COLO668 (cell line): ENCODE measurements around the gene ZGPAT.

ENCODE experiments used
- DNase-seq: peaks from one replicate; lab custom pipeline; 2025; ENCODE audit not compliant: unreplicated experiment; lab: John Stamatoyannopoulos, UW

ZGPAT gene

GRCh38 chr20:63678071-63678470 lies 29.8 kb upstream of the ZGPAT start:
- DNase-seq, result no peak

DNA sequence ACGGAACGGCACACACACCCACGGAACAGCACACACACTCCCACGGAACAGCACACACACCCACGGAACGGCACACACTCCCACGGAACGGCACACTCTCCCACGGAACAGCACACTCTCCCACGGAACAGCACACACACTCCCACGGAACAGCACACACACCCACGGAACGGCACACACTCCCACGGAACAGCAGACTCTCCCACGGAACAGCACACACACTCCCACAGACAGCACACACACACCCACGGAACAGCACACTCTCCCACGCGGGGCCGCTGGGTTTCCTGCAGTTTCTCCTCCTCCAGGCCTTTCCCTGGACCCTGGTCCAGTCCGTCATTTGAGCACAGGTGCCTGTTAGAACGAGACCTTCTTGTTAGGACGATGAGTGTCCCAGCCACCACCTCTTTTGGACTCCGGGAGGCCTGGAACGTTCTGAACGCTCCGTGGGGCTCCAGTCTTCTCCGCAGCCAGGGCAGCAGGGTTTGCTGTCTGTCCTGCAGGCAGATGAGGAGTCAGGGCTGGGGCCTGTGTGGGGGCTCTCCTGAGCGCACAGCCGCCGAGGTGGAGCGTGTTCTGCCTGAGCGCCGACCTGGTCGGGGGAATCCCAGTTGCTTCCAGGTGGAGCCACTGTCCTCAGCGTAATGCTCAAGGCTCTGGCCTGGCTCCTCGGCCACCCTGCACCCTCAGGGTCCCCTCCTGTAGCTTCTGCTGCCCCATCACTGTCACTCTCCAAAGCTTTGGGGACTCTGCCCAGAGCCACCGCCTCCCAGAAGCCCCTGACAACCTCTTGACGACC lies 29.0 kb upstream of the ZGPAT start:
- DNase-seq, result no peak

- DNase-seq, result no peak
These were observed 28.0 kb upstream of the ZGPAT start for GRCh38 chr20:63679799-63680305.

DNA sequence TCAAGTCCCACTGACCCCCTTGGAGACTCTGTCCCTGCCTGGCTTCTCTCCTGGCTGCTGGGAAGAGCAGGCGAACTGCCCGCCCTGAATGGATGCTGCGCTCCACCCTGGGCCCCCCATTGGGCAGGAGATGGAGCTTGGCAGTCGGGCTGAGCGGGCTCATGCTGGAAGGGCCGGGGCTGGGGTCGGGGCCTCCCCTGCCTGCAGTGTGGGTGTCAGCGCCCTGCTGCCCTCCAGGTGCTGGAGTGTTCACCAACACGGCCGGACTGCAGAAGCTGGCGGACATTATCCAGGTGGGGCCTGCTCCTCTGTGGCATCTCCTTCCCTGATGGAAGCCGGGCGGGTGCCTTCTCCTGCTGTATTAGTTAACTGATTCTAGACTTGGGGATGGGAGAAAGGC lies 27.4 kb upstream of the ZGPAT start:
- no peak for DNase-seq

DNA sequence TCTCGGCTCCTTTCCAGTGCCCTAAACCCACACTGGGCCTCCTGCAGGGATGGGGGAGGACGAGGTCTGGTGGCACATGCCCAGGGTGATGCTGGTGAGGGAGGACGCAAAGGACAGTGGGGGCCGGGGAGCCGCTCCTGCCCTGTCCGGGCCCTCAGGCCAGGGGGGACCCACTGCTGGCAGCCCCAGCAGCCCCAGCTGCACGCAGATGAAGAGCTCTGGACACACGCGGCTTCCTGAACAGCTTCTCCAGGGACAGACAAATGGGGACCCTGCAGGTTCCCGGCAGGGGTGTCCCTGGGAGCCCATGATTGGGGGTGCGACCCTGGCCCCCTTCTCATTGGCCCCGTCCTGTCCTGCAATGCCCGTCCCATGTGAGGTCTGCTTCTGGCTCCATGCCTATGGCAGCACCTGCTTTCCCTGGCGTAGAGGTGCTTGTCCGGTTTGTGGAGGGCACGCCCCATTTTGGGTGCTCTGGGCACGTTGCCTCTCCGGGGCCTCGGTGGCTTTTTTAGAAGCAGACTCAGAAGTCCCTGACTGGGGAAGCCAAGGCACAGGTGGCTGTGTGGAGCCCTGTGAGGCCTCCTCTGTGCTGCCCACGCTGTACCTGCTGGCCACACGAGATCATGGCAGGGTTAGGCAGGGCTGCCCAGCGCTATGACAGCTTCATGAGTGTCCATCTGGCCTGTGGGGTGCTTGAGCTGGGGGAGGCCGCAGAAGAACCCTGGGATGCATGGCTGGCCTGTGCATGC lies 26.8 kb upstream of the ZGPAT start:
- DNase-seq, result no peak

DNA sequence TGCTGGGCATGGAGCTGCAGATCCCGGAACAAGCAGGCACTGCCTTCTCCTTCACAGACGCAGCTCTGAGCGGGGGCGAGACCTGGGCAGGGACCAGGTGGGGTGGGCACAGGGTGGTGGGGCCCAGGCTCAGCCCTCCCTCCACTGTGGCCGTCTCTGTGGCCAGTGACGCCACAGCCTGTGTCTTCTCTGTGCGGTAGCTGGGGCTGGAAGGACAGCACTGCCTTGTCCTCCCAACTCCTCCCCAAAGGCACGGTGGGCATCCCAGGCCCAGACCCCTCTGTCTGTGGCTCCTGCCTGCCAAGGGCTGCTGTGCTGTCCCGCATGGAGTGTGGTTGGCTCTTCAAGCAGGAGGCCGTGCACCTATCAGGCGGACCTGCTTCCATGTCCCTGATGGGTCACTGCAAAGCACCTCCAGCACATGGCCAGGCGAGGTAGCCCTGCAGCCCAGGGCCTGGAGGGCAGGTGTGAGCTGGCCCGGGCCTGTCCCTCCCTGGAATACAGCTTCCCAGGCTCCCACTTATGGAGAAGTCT lies 26.2 kb upstream of the ZGPAT start:
- DNase-seq, result no peak

DNA sequence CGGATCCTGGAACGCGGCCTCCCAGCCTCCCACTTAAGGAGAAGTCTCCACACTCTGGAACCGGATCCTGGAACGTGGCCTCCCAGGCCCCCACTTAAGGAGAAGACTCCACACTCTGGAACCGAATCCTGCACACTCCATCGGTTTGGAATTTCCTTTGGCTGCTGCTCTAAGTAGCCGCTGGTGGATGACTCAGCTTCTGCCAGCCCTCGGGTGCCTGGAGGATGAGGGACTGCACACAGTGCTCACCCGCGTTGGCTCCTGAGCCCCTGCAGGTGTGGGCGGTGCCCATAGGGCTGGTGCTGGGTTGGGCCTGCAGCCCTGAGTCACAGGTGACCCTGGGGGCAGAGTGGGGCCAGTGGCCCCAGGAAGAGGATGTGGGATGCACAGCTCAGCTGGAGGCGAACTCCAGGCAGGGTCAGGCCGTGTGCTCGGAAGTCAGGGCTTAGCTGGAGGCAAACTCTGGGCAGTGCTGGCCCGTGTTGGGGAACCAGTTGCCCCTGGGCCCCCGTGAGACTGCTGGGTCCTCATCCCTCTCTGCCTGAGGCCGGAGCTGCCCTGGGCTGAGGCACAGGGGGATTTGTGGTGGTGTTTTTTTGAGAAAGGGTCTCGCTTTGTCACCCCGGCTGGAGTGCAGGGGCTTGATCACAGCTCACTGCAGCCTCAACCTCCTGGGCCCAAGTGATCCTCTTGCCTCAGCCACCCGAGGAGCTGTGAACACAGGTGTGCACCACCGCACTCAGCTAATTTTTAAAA lies 25.3 kb upstream of the ZGPAT start:
- peak; percentile 16 for DNase-seq

GRCh38 chr20:63685269-63686026 lies 22.4 kb upstream of the ZGPAT start:
- no peak for DNase-seq

- no peak for DNase-seq
These were observed 21.7 kb upstream of the ZGPAT start for GRCh38 chr20:63686094-63686491.

DNA sequence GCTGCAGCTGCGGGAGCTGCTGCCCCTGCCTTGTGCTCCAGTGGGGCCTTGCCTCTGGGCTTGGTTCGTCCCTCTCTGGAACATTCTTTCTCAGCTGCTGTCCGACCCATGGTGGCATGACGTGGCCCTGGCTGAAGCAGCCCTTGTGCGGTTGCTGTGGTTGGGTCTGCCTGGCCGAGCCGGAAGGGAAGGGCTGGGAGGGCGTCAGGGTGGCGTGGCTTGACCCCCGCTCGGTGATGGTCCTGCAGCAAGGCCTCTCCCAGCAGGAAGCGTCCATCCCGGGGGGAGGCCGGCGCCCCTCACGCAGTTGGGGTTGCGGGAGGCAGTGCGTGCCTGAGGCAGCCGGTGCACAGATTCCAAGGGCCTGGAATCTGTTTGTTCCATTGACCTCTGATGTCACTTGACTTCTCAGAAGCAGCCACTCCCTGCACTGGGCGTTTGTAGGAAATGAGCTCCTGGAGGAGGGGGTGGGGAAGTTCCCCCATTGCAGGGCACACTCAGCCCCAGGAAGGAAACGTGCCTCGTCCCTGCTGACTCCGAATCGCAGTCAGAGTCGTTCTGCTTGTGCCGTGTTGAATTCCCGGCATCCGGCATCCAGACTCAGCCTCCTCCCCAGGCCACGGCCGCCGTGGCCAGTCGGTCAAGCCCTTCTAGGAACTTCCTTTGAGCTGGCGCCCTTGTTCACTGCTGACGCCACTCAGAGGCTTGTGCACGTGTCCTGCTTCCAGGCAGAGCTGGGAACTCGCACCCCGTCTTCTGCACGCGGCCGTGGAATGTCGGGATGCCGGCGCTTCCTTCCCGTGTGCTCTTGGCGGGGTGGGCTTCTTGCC lies 21.1 kb upstream of the ZGPAT start:
- DNase-seq, result no peak

GRCh38 chr20:63687419-63688178 lies 20.2 kb upstream of the ZGPAT start:
- DNase-seq, result no peak

DNA sequence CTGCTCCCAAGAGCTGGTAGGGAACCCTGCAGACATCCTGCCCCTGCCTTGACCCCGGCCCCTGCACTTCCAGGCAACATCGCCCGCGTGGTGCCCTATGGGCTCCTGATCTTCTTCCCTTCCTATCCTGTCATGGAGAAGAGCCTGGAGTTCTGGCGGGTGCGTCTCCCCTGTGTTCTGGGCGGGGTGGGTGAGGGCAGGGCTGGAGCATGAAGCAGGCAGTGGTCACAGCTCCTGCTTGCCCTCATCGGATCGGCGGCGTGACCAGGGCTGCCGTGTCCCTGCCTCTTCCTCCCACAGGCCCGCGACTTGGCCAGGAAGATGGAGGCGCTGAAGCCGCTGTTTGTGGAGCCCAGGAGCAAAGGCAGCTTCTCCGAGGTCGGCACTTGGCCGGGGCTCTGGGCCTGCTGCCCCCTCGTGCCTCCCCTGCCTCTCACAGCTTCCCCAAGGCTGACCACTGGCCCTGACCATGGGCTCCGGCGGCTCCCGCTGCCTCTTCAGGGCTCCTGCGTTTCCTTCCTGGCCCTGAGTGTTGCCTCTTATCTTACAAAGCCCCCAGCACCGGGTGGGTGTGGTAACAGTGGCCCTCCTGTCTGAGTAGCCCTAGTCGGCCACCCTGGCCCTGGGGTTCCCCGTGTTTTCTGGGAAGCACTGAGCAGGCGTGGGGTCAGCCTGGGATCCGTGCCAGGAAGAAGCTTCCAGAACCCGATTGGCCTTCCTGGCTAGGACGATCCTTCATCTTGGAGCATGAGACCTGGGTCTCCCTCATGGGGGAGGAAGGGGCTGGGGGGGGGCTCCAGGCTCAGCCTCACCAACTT lies 19.4 kb upstream of the ZGPAT start:
- DNase-seq, result no peak

DNA sequence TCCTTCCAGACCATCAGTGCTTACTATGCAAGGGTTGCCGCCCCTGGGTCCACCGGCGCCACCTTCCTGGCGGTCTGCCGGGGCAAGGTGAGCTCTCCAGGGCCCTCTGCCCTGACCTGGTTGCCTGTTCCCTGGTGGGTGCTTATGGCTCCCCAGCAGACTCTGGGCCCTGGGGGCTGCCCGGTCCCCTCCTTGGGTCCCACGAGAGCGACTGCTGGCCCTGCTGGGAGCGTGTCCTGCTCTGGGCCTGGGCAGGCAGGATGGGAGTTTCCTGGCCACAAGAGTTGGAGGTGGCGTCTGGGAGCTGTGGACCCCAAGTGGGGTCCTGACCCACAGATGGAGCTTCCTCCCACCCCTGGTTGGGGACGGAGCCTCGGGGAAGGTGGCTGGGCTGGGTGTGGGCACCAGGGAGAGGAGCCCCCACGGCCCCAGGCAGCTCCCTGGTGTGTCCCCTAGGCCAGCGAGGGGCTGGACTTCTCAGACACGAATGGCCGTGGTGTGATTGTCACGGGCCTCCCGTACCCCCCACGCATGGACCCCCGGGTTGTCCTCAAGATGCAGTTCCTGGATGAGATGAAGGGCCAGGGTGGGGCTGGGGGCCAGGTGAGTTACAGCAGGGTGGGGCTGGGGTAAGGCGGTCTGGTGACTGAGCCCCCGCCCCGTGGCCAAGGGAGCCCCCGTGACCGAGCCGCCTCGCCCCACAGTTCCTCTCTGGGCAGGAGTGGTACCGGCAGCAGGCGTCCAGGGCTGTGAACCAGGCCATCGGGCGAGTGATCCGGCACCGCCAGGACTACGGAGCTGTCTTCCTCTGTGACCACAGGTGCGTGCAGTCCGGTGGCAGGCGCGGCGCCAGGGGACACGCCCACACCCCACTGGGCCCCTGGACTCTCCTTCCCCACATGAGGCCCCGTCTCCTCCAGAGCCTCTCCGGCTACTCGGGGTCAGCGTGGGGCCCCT lies 18.5 kb upstream of the ZGPAT start:
- no peak for DNase-seq

DNA sequence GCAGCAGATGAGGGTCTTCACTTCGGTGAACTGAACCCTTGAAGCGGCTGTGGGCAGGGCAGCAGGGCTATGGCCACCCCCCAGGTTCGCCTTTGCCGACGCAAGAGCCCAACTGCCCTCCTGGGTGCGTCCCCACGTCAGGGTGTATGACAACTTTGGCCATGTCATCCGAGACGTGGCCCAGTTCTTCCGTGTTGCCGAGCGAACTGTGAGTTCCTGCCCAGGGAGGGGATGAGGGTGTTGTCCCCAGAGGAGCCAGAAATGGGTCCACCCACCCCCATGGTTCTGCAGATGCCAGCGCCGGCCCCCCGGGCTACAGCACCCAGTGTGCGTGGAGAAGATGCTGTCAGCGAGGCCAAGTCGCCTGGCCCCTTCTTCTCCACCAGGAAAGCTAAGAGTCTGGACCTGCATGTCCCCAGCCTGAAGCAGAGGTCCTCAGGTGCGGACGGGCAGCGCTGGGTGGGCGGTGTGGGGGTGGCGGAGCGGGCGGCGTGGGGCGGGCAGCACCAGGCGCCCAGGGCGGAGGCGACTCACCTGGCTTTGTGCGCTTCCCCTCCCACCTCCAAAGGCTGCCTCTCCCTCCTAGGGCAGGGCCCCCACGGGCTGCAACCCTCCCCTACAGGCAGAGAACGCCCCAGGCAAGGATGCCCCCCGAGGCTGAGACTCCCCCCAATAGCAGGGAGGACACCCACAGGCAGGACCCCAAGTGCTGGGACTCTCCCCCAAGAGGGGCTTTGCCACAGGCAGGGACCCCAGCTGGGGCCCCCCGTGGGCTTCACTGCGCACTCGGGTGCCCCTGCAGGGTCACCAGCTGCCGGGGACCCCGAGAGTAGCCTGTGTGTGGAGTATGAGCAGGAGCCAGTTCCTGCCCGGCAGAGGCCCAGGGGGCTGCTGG lies 17.6 kb upstream of the ZGPAT start:
- DNase-seq, result no peak

DNA sequence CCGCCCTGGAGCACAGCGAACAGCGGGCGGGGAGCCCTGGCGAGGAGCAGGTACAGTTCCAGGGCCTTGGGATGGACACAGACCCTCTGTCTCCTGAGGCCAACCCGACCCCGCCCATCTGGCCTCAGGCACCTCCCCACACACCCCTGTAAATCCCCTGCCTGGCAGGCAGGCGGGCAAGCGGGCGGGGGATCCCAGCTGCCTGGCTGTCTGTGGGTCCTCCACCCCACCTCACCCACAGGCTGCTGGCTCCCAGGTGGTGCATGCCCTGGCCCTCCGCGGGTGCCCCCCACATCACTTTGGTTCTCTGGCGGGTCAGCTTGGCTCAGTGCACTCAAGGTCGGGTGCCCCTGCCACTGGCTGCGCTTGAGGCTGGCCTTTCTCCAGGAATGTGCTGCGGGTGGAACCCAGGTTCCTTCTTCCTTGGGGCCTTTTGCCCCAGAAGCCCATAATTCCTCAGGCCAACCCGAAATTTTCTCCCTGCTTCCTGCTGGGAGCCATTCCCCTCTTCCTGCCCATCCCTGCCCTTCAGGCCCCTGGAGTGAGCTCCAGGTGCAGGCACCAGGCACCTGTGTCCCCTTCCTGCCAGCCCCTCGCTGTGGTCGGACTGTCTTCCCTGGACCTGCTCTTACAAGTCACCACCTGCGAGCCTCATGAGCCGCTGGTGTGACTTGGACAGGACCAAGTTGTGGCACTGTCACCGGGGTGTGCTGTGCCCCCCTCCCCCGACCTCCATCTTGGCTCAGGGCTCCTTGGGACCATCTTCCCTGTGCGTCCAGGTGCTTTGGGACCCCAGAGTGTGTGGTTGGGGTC lies 16.7 kb upstream of the ZGPAT start:
- DNase-seq, result no peak
